Measurements from ENCODE around the gene PIK3R4. TPM values are rescaled to one million over a fixed set of nuclear protein-coding genes. Genes with fewer than 3 reads are reported as not detected.

The PIK3R4 gene
- total RNA-seq, 4 donors from 2014 or later = 33.9 to 38.4 (median 37.6) TPM

- no peak overlapping the region for H3K4me3 ChIP-seq (ENCODE audit: low read depth, poor library complexity, severe bottlenecking)
- no peak for DNase-seq (ENCODE audit: low spot score in 2 of 2)
- intact Hi-C loops (cut with DNase I; ENCODE audit: low total_unique reads) = loop anchor here (5.0 kb wide), 1 partner anchor 117 kb away; no protein-coding TSS in a partner anchor
- 78 to 86% methylated on average over 2 of the region's 2 CpGs for WGBS, 2 donors
- TF ChIP-seq CTCF (IDR thresholded peaks at IDR 0.05) (no peak), POLR2A (IDR thresholded peaks at IDR 0.05) (no peak)
Observed at GRCh38 chr3:130770644-130771043, 24.0 kb upstream of the PIK3R4 start.

GRCh38 chr3:130761730-130762311 lies 15.2 kb upstream of the PIK3R4 start:
- WGBS, 2 donors = 79 to 82% methylated on average over 9 of the region's 9 CpGs
- DNase-seq (ENCODE audit: low spot score in 2 of 2) = no peak
- TF ChIP-seq POLR2A (IDR thresholded peaks at IDR 0.05) = no peak
- TF ChIP-seq CTCF (IDR thresholded peaks at IDR 0.05) = no peak
- H3K4me3 ChIP-seq (ENCODE audit: low read depth, poor library complexity, severe bottlenecking) = no peak overlapping the region
- intact Hi-C loops (cut with DNase I; ENCODE audit: low total_unique reads) = loop anchor here (5.0 kb wide), 1 partner anchor 130 kb away; the partner anchor contains the start of gene ATP2C1

- DNase-seq (ENCODE audit: low spot score in 2 of 2) = no peak
- H3K4me3 ChIP-seq (ENCODE audit: low read depth, poor library complexity, severe bottlenecking) = no peak overlapping the region
- WGBS, 2 donors = 51 to 58% methylated on average over 1 of the region's 1 CpG
- no peak for TF ChIP-seq POLR2A (IDR thresholded peaks at IDR 0.05)
- TF ChIP-seq CTCF (IDR thresholded peaks at IDR 0.05) = no peak
- intact Hi-C loops (cut with DNase I; ENCODE audit: low total_unique reads) = loop anchor here (5.0 kb wide), 1 partner anchor 131 kb away; the partner anchor contains the start of gene ATP2C1
Observed at GRCh38 chr3:130760922-130761321, 14.3 kb upstream of the PIK3R4 start.

GRCh38 chr3:130759692-130760338 lies 13.2 kb upstream of the PIK3R4 start:
- intact Hi-C loops (cut with DNase I; ENCODE audit: low total_unique reads) = loop anchor here (5.0 kb wide), 1 partner anchor 132 kb away; the partner anchor contains the start of gene ATP2C1
- WGBS, 2 donors = 2% methylated on average over 4 of the region's 4 CpGs

GRCh38 chr3:130758624-130759369 lies 12.2 kb upstream of the PIK3R4 start:
- no peak overlapping the region for H3K4me3 ChIP-seq (ENCODE audit: low read depth, poor library complexity, severe bottlenecking)
- intact Hi-C loops (cut with DNase I; ENCODE audit: low total_unique reads) = no loop called here
- TF ChIP-seq CTCF (IDR thresholded peaks at IDR 0.05) (no peak), POLR2A (IDR thresholded peaks at IDR 0.05) (no peak)
- 69 to 75% methylated on average over 7 of the region's 7 CpGs for WGBS, 2 donors
- DNase-seq (ENCODE audit: low spot score in 2 of 2) = no peak

More at GRCh38 chr3:130759692-130760338, 13.2 kb upstream of the PIK3R4 start:
- no peak overlapping the region for H3K4me3 ChIP-seq (ENCODE audit: low read depth, poor library complexity, severe bottlenecking)
- no peak for TF ChIP-seq CTCF (IDR thresholded peaks at IDR 0.05)
- DNase-seq (ENCODE audit: low spot score in 2 of 2) = peak in 1 of 2 donors; percentile 43

All from lower leg skin (tissue), 4 donors.